GM19193 (cell line): ENCODE results near the gene TM9SF4.

ENCODE experiments used
- POLR2A ChIP-seq: IDR thresholded peaks from 4 replicates; pipeline ENCODE4 v1.6.1; 2011; ENCODE audit not compliant: insufficient read depth, insufficient read length; ENCODE audit errors: extremely low read depth

The TM9SF4 gene

GRCh38 chr20:32205110-32205842 lies 95.8 kb downstream of the TM9SF4 start:
- no peak for TF ChIP-seq POLR2A

DNA sequence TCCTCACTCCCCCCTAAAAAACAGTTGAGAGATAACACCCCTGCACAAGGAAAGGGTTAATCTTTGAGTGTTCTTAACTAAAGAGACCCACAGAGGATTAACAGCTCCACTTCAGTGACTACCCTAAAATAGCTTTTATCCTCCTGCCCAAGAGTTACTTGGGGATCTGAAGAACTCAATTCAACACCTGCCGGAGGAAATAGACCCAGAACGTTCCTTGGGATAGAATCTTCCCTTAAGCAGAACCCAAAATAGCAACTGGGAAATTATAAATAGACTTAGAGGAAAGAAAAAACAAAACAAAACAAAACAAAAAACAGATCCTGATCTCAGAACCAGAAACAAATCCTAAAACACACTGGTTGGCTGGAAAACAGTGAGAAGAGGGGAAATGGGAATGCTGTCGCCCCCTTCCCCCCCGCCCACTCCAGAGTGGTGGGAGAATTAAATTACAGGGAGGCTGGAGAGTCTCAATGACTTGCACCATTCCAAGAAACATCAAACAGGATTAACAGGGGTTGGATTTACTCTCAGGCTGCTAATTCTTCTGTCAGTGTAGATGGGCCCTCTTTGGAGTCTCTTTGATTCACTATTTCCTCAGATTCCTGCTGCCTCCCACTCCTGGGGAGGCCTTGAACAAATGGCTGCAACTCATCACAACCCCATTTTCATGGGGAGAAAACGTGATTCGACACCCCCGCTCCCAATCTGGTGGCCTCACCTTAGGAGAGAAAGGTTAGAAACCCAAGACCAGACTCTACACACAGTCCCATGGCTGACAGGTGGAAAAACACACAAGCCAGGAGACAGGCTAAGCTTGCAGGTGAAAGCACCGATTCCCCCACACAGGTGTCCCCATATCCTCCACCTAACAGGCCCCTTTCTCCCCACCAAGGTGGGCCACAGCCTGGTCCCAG lies 96.6 kb downstream of the TM9SF4 start:
- no peak for TF ChIP-seq POLR2A

DNA sequence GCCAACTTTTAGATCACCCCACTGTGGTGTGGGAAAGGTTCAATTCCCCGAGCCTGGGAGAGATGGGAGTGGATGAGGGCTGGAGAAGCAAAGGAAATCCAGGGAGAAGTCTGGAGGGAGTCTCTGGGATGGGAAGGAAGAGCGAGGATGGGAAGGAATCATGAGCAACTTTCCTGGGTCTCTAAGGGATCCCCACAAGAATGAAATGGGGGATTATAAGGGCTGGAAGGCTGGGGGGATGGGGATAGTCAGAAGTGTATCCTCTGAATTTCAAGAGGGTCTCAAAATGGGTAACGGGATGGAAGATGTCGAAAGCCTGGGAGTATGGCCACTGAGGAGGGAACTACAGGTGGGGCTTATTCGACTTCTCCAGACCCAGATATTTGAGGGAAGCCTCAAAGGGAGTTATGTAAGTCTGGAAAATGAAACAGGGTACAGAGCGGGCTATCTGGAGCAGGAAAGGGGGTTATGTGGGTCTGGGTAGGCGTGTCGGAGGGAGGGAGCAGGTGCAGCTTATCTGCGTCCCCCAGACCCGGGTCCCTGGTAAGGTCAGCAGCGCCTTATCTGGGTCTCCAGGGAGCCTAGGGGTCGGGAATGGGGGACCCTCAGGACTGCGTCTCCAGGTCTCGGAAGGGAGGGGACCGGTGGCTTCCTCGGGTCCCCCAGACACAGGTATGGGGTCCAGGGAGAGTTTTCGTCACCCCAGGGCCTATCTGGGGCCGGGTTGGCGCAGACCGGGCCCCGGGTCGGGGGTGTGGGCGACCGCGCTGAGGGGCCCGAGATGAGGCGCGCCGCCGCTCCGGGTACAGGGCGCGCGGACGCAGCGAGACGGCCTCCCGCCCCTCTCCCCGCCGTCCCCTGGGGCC lies 97.5 kb downstream of the TM9SF4 start:
- no peak for TF ChIP-seq POLR2A

DNA sequence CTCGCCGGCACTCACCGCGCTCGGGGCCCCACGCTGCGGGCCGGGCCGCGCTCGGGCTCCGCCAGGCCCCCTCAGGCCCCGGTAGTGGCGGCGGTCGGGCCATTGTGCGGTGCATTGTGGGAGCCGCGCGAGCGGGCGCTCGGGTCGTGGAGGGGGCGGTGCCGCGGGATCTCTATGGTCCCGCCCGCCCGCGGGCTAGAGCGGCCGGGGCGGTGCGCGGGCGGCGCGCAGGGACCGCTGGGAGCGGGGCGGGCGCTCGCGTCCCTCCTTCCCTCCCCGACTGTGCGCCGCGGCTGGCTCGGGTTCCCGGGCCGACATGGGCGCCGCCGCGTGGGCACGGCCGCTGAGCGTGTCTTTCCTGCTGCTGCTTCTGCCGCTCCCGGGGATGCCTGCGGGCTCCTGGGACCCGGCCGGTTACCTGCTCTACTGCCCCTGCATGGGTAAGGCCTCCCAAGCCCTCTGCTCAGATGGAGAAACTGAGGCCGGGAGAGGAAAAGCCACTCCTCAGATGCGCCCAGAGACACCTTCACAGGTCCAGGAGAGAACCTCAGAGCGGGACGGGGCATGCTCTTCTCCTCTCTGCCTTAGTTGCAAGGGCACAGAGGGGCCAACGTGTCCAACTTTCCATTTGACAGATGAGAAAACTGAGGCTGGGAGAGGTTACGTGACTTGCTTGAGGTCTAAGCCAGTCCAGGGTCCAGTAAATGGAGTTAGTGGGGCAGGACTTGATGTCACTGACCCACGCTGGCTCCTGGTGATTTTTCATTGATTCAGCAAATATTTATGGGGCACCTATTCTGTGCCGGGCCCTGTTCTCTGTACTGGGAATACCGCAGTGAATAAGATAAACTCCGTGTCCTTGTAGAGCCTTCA lies 98.3 kb downstream of the TM9SF4 start, which contains the start of the genes PLAGL2 and POFUT1:
PLAGL2 (minus strand) TSS at position 118 of the 873 bp plus-strand sequence. CDS start 5,565 bp downstream, outside the sequence.
POFUT1 (plus strand) TSS at position 255 of the 873 bp plus-strand sequence; CDS start at position 317, 62 bp downstream.
- TF ChIP-seq POLR2A: peak; percentile 89

DNA sequence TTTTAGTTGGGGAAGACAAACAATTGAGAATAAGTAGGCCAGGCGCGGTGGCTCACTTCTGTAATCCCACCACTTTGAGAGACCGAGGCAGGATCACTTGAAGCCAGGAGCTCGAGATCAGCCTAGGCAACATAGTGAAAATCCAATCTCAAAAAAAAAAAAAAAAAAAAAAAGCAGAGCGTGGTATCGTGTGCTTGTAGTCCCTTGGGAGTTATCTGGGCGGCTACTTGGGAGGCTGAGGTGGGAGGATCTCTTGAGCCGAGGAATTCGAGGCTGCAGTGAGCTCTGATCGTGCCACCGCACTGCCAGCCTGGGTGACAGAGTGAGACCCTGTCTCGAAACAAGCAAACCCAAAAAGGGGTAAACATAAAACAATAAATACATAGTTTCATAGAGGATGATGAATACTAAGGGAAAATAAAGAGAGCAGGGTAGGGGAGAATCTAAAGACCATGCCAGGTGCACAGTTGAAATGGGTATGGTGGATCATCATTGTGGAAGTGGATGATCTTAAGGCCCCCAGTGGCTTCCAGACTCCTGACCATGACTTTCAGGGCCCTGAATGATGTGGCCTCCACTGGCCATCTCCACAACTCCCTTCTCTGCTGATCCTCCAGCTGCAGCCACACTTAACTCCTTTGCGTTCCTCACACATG lies 99.1 kb downstream of the TM9SF4 start:
- TF ChIP-seq POLR2A: no peak

GRCh38 chr20:32209850-32210605 lies 100.5 kb downstream of the TM9SF4 start:
- TF ChIP-seq POLR2A: no peak

DNA sequence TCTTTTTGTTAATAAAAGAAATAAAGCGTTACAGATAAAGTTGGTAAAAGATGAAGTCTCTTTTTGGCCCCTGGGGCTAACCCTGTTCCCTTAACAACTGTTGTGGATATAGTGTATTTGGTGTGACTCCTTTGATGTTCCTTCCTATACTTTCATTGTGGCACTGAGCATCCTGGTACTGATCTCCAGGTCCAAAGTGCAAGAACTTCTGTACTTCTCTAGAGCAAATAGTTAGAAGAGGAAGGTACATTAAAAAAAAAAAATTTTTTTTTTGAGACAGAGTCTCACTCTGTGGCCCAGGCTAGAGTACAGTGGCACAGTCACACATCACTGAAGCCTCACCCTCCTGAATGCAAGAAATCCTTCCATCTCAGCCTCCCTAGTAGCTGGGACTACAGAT lies 104.4 kb downstream of the TM9SF4 start:
- no peak for TF ChIP-seq POLR2A

- TF ChIP-seq POLR2A: no peak
Measured at GRCh38 chr20:32215147-32215546, 105.6 kb downstream of the TM9SF4 start.

DNA sequence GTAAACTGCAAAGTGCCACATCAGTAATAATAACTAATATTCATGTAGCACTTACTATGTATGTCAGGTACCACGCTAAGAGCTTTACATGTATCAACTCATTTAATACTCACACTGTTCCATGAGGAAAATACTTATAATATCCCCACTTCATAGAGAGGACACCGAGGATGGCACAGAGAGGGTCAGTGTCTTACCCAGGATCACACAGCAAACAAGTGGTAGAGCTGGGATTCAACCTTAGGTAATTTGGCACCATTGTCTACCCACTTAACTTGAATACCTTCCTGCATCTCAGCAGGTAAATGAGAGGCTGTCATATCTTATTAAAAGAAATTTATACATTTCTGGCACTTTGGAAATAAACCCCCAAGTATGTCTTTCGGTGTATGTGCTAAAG lies 106.2 kb downstream of the TM9SF4 start:
- TF ChIP-seq POLR2A: no peak

DNA sequence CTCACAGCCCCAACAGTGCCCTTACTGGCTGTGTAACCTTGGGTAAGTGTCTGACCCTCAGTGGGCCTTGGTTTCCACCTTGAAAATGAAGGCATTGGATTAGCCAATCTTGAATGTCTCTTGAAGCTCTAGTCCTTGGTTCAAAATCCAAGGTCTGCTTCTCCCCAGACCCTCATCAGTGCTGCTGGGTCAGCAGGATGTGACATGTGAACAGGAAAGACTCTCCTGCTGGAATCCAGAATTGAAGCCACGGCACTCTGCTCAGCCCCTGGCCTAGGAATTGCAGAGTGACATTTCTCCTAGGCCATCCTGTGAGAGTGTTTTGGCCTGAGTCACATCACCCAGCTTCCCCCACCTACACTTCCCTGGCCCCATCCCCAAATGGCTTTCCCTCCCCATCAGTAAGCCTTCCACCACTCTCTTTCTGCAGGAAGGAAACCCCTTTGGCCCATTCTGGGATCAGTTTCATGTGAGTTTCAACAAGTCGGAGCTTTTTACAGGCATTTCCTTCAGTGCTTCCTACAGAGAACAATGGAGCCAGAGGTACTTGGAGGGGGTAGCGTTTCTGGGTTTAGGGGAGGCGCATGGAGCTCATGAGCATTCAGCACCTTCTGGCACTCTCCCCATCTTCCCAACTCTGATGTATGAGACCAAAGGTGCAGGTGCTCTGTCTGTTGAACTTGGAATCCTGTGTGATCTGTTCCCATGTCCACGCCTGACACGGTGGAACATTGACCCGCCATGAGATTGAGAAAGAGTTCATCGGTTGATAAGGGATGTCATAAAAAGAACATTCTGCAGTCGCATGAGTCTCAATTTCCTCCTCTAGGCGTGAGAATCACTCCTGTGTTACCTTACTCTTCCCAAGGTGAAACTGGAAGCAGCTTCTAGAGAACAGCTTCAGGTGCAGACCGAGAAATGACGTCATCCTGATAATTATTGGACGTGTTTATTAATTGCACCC lies 106.9 kb downstream of the TM9SF4 start:
- no peak for TF ChIP-seq POLR2A
